H54 (cell line): Measurements from ENCODE around the gene AANAT.

Experiments
- DNase-seq: peaks from one replicate; pipeline ENCODE4 v3.0.0; 2011; ENCODE audit warnings: low spot score, mixed read lengths; ENCODE audit not compliant: insufficient read length
- FAIRE-seq: peaks from 3 replicates; lab custom pipeline; 2011; peaks lifted over from hg19 to GRCh38; lab: Jason Lieb, UNC
- POLR2A ChIP-seq: IDR thresholded peaks from 2 replicates; pipeline ENCODE4 v1.6.1; 2011; ENCODE audit warnings: low read depth, mild to moderate bottlenecking, low read length

Gene AANAT

DNA sequence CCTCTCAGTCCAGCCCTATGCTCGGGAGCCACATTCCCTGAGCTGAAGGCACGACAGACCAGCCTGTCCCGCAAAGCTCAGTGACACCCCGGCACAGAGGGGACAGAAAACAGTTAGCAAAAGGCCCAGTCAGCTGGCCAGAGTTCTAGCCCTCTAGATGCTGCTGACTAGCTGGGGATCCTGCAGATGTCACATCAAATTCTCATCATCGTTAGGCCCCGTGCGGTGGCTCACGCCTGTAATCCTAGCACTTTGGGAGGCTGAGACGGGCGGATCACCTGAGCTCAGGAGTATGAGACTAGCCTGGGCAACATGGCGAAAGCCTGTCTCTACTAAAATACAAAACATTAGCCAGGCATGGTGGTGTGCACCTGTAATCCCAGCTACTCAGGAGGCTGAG is 31.7 kb upstream of the AANAT start:
- FAIRE-seq (no peak), DNase-seq (no peak)
- TF ChIP-seq POLR2A: no peak

DNA sequence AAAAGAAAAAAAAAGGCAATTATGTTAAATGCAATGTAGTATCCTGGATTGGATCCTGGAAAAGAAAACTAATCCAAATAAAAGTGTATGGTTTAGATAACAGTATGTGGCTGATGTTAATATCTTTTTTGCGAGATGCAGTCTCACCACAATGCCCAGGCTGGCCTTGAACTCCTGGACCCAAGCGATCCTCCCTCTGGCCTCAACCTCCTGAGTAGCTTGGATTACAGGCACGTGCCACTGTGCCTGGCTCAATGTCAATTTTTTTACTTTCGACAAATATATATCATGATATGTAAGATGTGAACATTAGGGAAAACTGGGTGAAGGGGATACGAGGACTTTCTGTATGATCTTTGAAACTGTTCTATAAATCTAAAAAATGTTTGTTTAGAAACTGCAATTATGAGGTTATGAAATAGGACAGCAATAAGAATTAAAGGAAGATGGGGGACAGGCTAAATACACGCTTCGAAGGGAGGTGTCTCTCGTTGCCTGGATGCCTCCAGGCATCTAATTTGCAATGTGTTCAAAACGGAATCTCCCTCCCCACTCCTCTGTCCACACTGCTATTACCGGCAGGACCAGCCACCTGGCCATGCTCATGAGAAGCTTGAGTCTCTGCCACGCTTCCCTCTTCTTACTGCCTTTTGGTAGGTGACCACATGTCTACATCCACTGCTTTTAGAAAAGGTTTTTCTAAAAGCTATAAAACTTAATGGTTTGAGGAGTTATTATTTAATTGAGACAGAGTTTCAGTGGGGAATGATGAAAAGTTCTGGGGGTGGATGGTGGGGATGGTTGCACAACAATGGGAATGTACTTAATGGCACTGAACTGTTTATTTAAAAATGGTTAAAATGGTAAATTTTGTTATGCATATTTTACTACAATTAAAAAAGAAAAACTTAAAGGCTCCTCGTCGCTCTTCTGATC is 29.7 kb upstream of the AANAT start:
- DNase-seq (no peak), FAIRE-seq (no peak)
- TF ChIP-seq POLR2A: no peak

GRCh38 chr17:76438906-76439305 is 28.5 kb upstream of the AANAT start:
- TF ChIP-seq POLR2A: no peak

GRCh38 chr17:76439314-76439928 is 28.0 kb upstream of the AANAT start:
- TF ChIP-seq POLR2A: no peak
- FAIRE-seq (no peak), DNase-seq (no peak)

More at GRCh38 chr17:76438906-76439305, 28.5 kb upstream of the AANAT start:
- FAIRE-seq (no peak), DNase-seq (no peak)

GRCh38 chr17:76440751-76441362 is 26.5 kb upstream of the AANAT start:
- FAIRE-seq (no peak), DNase-seq (no peak)
- TF ChIP-seq POLR2A: no peak

- DNase-seq (no peak), FAIRE-seq (no peak)
- no peak for TF ChIP-seq POLR2A
Observed at GRCh38 chr17:76441686-76442340, 25.6 kb upstream of the AANAT start.

DNA sequence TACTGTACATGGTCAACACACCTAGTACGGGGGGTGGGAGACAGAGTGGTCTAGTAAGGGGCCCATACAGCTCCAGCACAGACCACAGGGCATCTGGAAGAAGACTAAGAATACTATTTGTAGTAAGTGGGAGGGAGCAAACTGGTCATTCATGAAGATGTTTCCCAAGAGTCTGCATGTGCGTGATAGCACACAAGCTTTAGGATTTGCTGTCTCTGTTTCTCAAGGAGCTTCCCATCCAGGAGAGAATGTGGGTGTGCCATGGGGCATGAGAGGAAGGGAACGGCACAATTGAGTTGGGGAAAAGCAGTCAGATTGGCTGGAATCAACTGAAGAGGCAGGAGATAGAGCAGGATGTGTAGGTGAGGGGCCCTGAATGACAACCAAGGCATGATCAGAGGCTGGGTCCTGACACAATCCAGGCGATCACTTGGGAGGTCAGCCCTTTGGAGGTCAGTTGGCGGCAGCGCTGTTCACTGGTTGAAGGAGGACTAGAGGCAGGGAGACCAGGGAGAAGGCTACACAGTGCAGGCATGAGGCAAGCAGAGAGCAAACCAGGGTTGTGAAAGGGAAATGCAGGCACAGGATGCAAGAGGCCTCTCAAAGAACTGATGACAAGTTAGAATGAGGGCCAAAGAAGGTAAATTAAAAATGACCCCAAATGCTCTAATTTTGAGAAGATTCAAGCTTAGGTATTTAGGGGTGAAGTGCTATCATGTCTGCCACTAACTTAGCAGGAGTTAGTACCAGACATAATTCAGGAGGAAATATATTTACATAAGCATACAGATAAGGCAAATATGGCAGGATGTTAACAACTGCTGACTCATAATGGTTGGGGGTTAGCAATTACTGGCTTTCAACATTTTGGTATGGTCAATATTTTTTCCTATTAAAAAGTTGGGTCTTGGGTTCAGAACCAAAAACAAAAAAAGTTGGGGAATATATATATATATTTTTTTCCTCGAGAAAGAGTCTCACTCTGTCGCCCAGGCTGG is 24.8 kb upstream of the AANAT start:
- DNase-seq (no peak), FAIRE-seq (no peak)
- TF ChIP-seq POLR2A: no peak

- no peak for TF ChIP-seq POLR2A
Observed at GRCh38 chr17:76444518-76445311, 22.7 kb upstream of the AANAT start.

GRCh38 chr17:76445697-76446448 is 21.5 kb upstream of the AANAT start:
- FAIRE-seq (no peak), DNase-seq (no peak)
- TF ChIP-seq POLR2A: no peak

More at GRCh38 chr17:76444518-76445311, 22.7 kb upstream of the AANAT start:
- DNase-seq (no peak), FAIRE-seq (no peak)

DNA sequence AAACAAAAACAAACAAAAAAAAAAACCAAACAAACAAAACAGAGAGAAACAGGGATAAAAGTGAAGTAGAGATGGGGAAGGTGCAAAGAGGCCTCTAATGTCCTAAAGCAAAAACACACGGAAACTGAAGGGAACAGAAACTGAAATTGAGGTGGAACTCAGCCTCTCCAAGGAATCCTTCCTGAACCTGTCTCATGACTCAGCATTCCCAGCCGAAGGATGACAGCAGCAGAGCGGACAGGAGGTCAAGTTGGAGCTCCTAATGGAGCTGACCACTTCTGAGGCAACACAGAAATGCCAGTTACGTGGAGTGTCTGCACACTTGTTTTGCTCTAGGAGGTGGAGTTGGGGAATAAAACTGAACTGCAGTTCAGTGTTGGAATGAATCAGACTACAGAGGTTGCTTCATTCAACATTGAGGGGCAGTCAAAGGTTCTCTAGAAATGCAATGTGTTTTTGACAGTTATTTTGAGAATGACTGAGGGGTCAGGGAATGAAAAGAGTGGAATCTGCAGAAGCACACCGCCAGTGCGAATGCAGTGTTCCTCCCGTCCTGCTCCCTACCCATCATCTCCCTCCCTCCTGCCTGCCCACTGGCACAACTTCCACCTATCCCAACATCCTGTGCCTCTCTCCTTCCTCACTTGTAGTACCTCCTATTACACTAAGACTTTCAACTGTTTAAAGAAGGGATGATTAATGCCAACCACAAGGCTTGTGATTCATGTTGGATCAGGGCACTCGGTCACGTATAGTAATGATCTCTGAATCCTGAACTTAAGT is 20.8 kb upstream of the AANAT start:
- TF ChIP-seq POLR2A: 0 out of 2 replicates have a peak, but pooled peaks have one; percentile 21
- DNase-seq (peak; percentile 76), FAIRE-seq (peak; percentile 57)
